ENCODE data around the gene MAP3K4. TPM values are rescaled to one million over a fixed set of nuclear protein-coding genes. Genes with fewer than 3 reads are reported as not detected.
A peak's percentile ranks its signal among the peaks of the same experiment; 100 is the strongest.

The MAP3K4 gene
- total and polyA plus RNA-seq, 2 donors from 2014 or later, result 13.0 to 52.8 TPM

DNA sequence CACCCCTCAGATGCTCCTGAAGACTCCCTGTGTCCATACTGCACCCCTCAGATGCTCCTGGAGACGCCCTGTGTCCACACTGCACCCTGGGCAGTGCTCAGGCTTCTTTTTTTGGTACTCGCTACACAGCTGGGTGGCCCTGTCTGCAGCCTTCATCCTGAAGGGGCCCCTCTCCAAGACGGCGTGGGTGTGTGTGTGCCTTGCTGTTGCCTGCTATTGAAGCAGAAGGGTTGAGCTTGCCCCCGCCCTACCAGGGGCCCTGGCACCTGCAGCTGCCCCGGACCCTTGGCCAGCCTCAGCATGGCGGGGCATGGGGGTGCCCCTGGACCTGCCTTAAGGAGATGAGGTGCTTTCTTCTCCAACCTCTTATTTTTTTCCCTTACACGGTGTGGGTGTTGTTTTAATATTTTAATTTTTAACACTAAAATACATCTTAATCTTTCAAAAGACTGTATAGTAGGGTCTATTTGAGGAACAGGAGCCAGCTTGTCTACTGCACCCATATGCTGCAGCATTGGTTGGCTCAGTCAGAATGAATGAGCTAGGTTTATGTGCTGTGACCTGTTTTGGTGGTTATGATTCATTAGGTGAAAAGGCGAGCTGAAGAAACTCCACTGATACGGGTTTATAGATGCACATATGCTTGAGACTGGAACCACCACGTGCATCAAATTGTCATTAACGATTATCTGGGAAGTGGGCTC lies 146.4 kb downstream of the MAP3K4 start:
- Histone ChIP-seq H3K9ac (ENCODE audit: low read length in 3 of 3) (no peak overlapping the region), H3K9me3 (ENCODE audit: control insufficient read depth in 2 of 3, insufficient read depth in 1 of 3, low read length in 3 of 3) (no peaks in the 10 kb centered on the region), H3K27ac (ENCODE audit: low read depth in 2 of 2, low read length in 2 of 2) (no peak overlapping the region), H3K4me1 (ENCODE audit: control insufficient read depth in 2 of 3, insufficient read depth in 2 of 3, low read depth in 1 of 3, low read length in 3 of 3) (peaks cover 0 to 5% (median 2%) of the 10 kb centered on the region in 3 donors), H3K4me3 (ENCODE audit: low read length in 3 of 3) (no peak overlapping the region), H3K36me3 (ENCODE audit: control insufficient read depth in 2 of 3, insufficient read depth in 3 of 3, low read length in 3 of 3) (peaks cover 0 to 10% (median 4%) of the 10 kb centered on the region in 3 donors), H3K27me3 (ENCODE audit: control insufficient read depth, insufficient read depth, low read length) (no peaks in the 10 kb centered on the region)
- FAIRE-seq (no peak), DNase-seq (peak in 1 of 5 donors; percentile 46)
- TF ChIP-seq, protein P1, sequence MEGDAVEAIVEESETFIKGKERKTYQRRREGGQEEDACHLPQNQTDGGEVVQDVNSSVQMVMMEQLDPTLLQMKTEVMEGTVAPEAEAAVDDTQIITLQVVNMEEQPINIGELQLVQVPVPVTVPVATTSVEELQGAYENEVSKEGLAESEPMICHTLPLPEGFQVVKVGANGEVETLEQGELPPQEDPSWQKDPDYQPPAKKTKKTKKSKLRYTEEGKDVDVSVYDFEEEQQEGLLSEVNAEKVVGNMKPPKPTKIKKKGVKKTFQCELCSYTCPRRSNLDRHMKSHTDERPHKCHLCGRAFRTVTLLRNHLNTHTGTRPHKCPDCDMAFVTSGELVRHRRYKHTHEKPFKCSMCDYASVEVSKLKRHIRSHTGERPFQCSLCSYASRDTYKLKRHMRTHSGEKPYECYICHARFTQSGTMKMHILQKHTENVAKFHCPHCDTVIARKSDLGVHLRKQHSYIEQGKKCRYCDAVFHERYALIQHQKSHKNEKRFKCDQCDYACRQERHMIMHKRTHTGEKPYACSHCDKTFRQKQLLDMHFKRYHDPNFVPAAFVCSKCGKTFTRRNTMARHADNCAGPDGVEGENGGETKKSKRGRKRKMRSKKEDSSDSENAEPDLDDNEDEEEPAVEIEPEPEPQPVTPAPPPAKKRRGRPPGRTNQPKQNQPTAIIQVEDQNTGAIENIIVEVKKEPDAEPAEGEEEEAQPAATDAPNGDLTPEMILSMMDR (IDR thresholded peaks at IDR 0.05; ENCODE audit: borderline replicate concordance, extremely low read depth, insufficient read depth), result no peak
- intact Hi-C loops (cut with DNase I), result no loop called here

DNA sequence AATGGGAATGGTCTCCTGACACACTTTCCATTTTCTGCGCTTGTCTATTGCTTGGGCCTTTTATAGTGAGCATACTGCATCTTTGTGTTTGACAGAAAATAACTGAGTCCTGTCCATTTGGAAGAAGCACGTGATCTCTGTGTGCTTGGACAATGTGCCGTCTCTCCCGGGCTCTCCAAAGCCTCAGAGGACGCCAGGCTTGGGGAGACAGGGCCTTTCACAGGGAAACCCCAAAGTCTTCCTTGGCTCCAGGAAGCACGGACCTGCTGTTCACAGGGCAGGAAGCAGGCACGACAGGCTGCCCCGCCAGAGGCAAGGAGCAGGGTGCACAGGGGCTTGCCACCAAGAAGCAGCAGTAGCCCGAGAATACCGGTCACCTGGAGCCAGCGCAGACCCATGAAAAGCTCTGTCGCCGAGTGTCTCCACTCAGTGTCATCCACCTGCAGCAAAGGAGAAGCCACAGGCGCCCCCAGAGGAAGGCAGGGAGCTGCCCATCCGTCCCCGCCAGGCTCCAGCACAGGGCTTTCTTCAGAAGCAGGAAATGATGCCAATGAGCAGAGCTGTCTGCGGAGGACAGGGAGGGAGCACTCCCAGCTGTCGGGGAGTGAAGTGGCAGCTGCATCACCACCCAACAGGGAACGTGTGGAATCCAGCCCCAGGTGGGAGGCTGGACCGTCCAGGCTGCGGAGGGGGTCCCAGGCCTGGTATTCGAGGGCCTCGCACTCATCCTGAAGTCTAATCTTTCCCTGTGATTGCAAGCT lies 147.2 kb downstream of the MAP3K4 start:
- Histone ChIP-seq H3K4me1 (ENCODE audit: control insufficient read depth in 2 of 3, insufficient read depth in 2 of 3, low read depth in 1 of 3, low read length in 3 of 3) (peaks cover 0 to 5% (median 2%) of the 10 kb centered on the region in 3 donors), H3K36me3 (ENCODE audit: control insufficient read depth in 2 of 3, insufficient read depth in 3 of 3, low read length in 3 of 3) (peaks cover 0 to 6% (median 3%) of the 10 kb centered on the region in 3 donors), H3K9ac (ENCODE audit: low read length in 3 of 3) (no peak overlapping the region), H3K4me3 (ENCODE audit: low read length in 3 of 3) (no peak overlapping the region), H3K27ac (ENCODE audit: low read depth in 2 of 2, low read length in 2 of 2) (no peak overlapping the region), H3K27me3 (ENCODE audit: control insufficient read depth, insufficient read depth, low read length) (no peaks in the 10 kb centered on the region), H3K9me3 (ENCODE audit: control insufficient read depth in 2 of 3, insufficient read depth in 1 of 3, low read length in 3 of 3) (no peaks in the 10 kb centered on the region)
- intact Hi-C loops (cut with DNase I), result no loop called here
- DNase-seq (no peak), FAIRE-seq (no peak)
- TF ChIP-seq, protein P1 (IDR thresholded peaks at IDR 0.05; ENCODE audit: borderline replicate concordance, extremely low read depth, insufficient read depth), result no peak

DNA sequence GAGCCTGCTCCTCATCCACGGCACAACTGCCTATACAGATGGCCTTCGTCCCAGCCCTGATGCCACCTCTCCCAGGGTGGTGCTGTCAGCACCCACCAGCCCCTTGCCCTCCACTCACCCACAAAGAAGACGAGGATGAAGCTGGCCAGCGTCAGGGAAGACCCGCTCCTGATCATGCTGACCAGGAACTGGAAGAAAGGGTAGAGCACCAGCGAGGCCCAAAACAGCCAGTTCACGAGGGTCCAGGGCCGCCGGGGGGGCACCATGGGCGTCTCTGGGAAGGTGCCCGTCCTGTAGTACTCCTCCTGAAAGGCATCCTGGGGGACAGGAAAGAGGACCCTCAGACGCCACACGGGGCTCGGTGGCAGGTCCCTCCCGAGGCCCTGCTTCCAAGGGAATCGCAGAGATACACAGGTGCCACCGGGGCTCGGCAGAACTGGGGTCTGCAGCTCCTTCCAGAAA lies 147.8 kb downstream of the MAP3K4 start:
- peaks cover 0 to 5% (median 2%) of the 10 kb centered on the region in 3 donors for H3K36me3 ChIP-seq (ENCODE audit: control insufficient read depth in 2 of 3, insufficient read depth in 3 of 3, low read length in 3 of 3)
- TF ChIP-seq, protein P1 (IDR thresholded peaks at IDR 0.05; ENCODE audit: borderline replicate concordance, extremely low read depth, insufficient read depth), result no peak
- H3K9ac ChIP-seq (ENCODE audit: low read length in 3 of 3), result no peak overlapping the region

More for the DNA sequence above, 147.8 kb downstream of the MAP3K4 start:
- no peak for FAIRE-seq
- Histone ChIP-seq H3K27me3 (ENCODE audit: control insufficient read depth, insufficient read depth, low read length) (no peaks in the 10 kb centered on the region), H3K4me3 (ENCODE audit: low read length in 3 of 3) (no peak overlapping the region), H3K4me1 (ENCODE audit: control insufficient read depth in 2 of 3, insufficient read depth in 2 of 3, low read depth in 1 of 3, low read length in 3 of 3) (peaks cover 0 to 5% (median 2%) of the 10 kb centered on the region in 3 donors), H3K9me3 (ENCODE audit: control insufficient read depth in 2 of 3, insufficient read depth in 1 of 3, low read length in 3 of 3) (no peaks in the 10 kb centered on the region), H3K27ac (ENCODE audit: low read depth in 2 of 2, low read length in 2 of 2) (no peak overlapping the region)
- intact Hi-C loops (cut with DNase I), result no loop called here
- no peak for DNase-seq
